GM18498 (cell line): ENCODE measurements around the gene TP53AIP1.

Source experiments
- ATAC-seq: cut with Tn5 transposase; IDR thresholded peaks from one replicate; pipeline ENCODE4 v1.9.1; 2021; ENCODE audit warnings: mild to moderate bottlenecking, moderate library complexity; ENCODE audit not compliant: unreplicated experiment

TP53AIP1 gene

DNA sequence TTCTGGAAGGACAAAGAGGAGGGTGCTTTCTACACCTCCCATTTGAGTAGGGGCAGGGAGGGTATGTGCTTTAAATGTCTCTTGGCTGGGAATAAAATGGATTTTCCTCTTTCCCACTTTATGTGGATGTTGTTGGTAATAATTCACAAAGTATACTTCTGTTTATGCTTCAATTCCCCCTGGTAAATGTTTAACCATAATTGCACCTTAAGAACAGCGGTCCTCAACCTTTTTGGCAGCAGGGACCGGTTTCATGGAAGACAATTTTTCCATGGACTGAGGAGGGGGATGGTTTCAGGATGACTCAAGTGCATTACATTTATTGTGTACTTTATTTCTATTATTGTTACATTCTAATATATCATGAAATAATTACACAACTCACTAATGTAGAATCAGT lies 4.0 kb upstream of the TP53AIP1 start:
- ATAC-seq: no peak

DNA sequence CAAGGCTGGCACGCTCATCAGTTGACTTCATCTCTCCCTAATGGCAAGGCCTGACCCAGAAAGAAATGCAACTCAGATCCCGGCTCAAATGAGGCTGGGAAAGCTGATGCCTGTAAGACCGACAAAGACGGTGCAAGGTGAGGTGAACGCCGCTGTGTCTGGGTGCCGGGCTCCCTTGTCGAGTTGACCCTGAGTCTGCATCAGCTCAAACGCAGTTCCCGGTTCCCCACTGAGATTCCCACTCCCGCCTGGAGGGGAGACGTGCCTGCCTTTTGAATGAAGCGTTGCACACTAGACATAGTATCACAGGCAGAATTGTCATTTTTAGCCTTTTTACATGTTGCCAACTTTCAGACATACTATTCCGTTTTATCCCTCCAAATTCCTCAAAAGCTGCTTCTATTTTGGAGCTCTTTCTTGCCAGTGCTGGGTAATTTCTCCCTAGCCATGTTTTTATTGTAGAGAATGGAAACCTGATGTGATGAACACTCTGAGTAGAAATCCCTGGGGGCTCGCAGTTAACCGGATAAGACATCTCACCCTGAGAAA lies 831 bp upstream of the TP53AIP1 start:
- ATAC-seq: no peak

DNA sequence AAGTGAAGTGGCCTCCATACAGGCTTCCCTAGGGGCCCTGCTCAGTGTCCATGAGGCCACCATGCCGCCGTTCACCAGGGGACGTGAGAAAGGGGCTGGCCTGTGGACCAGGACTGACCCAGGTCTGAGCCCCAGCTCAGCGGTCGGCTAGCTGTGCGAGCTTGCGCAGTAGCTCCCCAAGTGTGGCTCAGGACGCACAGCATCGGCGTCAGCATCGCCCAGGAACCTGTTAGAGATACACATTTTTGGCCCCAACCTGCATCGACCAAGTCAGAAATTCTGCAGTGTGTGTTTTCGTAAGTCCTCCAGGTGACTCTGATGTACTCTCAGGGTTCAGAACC lies 429 bp downstream of the TP53AIP1 start:
- no peak for ATAC-seq

DNA sequence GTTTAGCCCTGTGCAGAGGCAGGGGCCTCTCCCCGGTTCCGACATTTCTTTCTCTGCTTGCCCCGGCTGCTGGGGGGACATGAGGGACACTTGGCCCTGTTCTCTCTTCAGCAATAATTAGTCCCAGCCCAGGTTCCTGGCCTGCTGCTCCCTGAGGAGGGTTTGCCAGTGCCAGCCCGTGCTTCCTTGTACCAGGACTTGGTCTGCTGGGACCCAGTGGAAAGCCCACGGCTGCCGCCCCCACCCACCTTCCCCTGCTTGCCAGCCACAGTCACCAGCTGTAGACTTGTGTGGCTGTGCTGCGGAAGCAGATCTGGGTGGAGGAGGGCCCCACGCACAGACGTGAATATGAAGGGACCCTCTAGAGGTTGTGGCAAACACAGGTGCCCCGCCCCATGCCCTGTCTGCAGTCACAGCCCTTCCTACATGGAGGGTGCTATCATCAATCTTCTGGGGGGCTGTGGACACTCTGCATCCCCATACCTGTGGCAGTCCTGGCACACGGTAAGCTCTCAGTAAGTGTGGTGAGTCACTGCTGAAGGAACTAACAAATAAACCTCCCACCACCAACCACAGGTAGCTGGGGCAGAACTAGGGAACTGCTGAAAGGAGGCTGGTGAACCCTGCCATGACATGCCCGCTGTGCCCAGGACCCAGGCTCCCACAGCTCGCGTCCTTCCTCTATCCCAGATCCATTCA lies 949 bp downstream of the TP53AIP1 start:
- no peak for ATAC-seq

DNA sequence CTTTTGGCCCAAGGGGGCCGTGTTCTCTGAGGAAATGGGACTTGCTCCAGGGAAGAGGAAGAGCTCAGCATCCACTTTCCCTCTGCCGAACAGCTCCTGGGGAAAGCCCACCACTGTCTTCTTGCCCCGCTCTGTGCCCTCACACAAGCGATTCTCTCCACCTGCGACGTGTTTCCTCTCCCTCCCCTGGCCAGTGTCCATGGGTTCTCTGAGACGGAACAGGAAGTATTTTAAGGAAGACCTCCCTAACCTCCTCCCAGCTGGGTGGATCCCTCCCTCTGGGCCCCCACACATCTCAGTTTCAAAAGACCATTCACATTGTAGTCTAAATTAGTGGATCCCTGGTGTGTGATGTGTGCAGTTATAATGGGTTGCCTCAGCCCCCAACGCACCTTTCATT lies 1.6 kb downstream of the TP53AIP1 start:
- no peak for ATAC-seq

DNA sequence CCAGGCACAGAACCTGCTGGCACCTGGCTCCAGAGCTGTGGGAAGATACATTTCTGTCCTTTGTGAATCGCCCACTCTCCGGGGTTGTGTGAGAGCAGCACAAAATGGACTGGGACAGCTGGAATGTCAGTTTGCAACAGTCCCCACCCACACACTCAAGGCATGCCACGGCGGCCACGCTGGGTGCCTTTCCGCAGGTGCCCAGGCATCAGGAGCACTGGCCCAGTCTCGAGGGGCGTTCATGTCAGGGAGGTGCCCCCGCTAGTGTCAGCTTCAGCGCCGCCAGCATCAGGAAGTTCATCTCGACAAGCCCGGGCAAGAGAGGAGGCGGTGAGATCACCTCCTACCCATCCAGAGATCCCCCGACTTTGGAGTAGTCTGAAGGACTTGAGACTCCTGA lies 2.1 kb downstream of the TP53AIP1 start:
- no peak for ATAC-seq

DNA sequence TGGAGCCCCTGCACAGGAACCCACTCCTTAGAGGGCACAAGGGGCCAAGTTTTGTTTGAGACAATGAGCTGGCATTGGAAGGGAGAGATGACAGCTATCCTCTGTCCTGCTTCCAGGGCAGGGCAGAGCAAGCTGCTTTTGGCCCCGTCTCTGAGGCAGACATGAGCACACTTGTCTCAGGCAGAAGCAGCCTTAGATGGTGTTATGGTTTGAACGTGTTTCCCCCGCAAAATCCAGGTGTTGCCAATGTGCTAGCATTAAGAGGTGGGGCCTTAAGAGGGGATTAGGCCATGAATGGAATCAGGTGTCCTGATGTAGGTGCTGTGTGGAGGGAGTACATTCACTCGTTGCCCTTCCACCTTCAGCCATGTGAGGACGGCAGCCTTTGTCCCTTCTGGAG lies 2.5 kb downstream of the TP53AIP1 start:
- no peak for ATAC-seq

DNA sequence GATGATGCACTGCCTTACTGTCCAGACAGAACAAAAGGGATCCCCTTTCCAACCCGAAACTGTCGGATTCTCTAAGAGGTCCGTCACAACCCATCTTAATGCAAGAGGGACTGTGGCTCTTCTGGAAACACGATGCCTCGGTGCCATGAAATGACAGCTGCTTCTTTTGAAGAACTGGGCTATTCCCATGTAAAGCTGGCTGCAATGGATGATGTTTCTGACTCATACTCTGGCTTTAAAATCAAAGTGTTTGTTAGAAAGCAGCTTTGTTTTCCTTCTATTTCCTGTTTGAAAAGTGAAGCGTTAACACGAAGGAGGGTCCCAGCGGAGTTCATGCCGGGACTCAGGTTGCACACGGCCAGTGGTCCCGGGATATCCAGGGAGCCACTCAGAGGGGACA lies 3.1 kb downstream of the TP53AIP1 start:
- ATAC-seq: no peak

DNA sequence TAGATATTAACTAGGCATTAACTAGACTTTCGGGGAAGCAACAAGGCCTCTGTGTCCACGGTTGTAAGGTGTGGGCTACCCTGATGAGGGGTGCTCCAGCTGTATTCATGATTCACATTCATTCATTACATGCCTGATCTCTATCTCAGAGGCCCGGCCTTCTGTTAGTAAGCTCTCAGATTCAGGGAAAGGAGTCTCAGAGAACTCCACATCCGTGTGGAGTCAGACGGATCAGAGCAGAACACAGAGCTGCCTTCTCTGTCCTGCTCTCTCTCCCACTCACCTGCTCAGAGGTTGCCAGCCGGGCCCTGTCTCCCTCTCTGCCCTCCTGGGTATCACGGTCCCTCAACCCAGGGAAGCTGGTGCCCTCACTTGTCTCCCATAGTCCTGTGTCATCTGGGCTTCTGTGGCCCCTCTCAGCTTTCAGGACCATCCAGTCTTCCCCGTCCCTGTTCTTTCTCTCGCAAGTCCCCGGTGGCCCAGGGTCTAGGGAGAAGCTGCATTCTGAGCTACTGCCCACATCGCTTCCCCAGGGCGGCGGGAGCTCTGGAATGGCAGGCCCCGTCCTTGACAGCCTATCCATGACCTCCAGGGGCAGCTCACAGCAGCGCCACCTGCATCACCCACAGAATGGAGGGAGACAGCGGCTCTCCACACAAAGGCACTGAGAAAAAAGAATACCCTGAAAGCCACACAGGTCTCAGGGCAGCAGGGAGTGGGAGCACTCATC lies 4.3 kb downstream of the TP53AIP1 start:
- ATAC-seq: no peak

DNA sequence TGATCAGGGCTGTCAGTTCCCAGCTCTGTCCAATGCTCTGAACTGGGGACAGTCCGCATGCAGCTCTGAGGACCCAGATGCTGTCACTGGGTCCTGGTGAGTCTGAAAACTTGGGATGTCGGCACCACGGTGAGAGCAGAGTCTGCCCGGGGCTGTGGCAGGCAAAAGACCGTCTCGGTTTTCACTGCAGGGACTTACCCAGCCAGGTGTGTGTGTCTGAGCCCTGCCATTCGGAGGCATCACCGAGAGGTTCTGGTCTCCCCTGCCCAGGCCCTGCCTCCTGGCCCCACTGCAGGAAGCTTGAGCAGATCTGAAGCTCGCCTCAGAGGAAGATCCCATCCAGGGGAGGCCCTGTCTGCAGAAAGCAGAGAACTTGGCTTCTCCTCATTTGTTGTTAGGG lies 5.2 kb downstream of the TP53AIP1 start:
- no peak for ATAC-seq

DNA sequence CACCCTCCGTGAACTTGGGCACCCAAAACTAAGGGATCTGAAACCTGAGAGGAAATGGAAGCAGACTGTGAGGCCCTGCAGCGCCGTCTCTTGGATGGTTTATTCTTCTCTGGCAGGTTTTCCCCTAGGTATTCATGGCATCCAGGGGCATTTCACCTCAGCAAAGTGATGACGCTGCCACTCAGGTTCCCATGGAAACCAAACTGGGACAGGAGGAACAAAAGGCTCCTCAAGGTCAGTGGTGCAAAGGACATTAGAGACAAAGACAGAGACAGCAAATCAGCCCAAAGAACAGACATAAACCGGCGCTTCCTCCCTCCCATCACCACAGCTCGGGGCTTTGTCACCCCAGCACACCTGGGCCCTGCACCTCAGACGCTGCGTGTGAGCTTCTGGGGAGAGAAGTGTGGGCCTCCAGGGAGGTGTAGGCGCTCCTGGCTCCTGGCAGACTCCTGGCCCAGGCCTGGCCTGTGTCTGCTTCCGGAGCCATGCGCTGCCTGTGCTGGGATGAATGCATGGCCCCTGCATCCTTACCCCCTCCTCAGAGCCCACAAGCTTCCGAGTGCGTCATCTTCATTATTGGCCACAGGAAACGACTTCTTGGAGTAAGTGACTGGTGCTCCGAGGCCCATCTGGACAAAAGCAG lies 5.9 kb downstream of the TP53AIP1 start:
- no peak for ATAC-seq

DNA sequence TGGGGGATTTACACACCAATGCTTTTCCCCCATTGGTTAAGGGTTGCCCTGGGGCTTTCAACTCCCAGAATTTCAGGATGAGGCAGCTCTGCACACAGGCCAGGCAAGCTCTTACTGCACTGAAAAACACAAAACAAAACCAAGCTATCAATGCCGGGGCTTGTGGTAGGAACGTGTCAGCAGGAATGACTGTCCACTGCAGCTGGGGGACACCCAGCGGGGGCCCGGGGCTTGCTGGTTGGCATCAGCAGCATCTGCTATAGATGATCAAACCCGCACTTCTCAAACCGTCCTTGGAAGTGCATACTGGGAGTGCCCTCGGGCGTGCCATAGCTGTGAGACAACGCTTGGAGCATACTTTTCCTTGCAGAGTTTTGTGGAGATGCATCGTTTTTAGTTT lies 7.7 kb downstream of the TP53AIP1 start:
- ATAC-seq: no peak

DNA sequence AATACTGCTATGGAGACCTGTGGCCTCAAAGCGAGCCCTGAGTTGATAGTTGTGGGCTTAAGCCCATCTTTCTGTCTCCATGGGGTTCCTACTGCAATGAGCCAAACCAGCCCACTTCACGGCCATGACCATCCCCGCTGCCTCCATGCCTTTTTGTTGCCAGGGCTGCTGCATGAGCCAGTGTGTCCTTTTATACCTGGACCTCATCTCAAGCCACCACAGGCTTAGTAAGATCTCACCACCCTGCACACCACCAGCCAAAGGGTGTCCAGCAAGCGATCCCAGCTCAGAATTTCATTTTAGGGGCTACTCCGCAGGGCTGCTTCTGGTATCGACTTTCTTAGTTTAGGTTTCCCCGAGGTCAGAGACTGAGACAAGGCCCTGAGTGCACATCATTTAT lies 8.3 kb downstream of the TP53AIP1 start:
- ATAC-seq: no peak

DNA sequence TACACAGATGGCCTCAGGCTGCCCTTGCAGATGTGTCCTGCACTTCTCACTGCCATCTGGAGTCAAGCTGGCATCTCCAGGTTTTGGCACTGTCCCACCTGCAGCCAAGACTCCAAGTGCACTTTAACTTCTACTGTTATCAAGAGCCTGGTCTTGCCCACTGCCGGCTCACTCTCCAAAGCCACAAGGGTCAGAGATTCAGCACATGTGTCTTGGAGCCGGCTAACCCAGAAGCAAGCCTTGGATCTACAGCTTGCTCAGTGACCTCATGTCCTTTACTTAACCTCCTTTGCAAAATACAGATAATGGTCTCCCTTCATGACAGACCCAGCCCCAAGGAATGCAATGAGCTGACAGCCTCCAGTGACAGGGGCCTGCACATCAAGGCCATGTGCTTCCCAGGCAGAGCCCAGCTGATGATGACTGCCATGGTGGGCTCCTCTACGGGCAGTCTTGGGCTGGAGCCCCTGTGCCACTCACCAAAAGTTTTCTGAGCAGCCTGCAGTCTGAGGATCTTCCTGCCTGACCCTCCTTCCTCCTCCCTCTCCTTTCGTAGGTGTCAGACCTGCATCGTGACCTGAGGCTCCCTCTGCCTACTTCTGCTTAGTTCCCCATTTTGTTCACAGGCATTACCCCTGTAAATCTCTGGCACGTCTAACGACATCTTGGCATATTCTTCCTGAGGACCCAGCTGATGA lies 9.0 kb downstream of the TP53AIP1 start:
- no peak for ATAC-seq

DNA sequence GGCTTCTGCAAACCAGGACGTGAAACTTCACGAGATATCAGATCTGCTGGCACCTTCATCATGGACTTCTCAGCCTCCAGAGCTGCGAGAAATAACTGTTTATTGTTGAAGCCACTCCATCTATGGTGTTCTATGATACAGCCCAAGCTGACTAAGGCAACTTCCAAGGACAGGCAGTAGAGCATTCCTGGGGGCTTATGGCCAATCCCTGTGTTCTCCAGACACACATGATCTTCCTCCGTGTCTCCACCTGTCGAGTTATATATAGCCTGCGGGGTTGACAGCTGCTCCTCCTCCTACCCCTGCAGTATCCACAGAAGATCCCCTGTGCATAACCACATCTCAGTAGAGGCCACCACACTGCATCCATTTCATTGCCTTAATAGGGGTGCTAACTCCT lies 11.0 kb downstream of the TP53AIP1 start:
- ATAC-seq: no peak

DNA sequence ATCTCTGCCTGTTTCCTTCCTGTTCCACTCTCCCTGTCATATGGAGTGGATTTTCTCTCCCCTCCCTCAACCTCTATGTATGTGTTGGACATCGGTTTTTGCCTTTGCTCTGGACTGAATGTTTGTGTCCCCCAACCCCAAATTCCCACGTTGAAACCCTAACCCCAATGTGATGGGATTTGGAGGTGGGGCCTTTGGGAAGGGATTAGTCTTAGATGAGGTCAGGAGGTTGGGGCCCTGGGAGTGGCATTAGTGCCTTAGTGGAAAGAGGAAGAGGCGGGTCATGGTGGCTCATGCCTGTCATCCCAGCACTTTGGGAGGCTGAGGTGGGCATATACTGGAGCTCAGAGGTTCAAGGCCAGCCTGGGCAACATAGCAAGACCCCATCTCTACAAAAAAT lies 11.6 kb downstream of the TP53AIP1 start:
- no peak for ATAC-seq

DNA sequence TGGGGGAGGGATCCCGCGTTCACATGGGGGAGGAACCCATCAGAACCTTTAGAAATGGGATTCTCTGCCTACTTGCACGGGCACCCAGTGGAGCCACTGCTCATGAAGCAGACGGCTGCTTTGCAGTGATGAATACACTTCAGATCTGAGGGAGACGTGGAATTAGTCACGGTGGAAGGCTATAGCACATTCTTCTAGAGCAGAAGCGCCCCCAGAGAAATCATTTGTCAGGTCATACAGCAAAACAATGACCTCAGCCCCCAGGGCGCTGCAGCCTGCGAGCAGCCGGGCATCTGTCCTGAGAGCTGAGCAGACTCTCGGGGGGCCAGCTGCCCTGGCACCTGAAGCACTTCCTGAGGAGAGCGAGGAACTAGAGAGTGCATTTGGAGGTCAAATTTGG lies 12.7 kb downstream of the TP53AIP1 start:
- ATAC-seq: no peak

DNA sequence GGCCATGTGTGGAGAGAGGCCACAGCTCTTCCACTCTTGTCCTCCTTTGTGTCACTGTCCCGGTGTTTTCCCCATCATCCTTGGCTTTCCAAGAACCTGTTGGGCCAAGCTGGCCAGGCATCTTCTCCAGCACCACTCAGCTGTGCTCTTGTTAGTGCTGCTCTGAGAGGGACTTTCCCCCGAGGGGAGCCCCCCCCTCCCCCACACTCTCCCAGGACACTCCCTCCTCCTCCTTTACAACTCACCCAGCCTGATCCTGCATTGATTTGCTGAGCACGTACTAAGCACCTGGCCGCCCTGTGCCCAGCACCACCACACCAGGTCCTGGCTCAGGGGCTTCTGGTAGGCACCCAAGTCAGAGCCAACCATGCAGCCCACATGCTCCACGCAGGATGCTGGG lies 13.2 kb downstream of the TP53AIP1 start:
- no peak for ATAC-seq

DNA sequence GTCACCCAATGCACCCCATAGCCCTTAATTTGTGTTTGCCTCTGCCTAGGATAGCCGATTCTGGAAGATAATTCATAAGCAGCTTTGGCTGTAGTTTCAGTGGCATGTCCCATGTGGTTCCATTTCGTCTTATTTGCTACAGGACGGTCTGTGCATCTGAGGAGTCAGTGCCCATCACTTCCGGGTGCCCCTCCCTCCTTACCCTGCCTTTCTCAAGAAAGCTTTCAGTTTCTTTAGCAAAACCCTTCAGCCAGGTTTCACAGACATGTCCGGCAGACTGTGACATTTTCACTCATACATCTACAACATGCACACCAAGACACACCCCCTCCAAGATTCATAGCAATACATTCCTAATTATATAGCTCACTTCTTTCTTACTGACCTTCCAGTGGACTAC lies 14.3 kb downstream of the TP53AIP1 start:
- ATAC-seq: peak; percentile 99

DNA sequence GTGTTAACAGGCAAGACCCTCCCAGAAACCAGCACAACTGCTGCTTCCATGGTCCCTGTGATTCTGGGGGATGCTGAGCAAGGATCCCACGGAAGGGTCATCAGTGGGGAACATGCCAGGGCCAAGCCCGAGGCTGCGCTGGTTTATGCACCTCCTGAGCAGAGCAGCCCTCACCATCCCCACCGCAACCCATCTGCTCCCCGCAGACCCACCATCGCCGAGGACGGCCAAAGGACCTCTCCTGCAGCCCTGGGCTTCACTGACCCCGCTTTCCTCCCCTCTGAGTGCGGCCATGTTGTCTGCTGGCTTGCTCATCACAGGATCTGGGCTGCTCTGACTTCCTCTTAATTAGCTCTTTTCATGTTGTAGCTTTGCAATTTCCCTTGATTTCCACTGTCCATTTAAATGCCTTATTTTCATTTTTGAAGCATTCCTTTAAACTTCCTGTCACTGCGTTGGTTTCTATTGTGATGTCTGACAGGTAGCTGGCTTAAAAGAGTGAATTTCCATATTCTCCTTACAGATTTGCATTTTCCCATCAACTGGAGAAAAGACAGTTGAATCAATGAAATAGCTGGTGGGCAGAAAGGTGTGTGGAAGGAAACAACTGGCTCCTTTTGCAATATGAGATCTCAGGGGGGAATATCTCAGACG lies 14.9 kb downstream of the TP53AIP1 start:
- no peak for ATAC-seq

DNA sequence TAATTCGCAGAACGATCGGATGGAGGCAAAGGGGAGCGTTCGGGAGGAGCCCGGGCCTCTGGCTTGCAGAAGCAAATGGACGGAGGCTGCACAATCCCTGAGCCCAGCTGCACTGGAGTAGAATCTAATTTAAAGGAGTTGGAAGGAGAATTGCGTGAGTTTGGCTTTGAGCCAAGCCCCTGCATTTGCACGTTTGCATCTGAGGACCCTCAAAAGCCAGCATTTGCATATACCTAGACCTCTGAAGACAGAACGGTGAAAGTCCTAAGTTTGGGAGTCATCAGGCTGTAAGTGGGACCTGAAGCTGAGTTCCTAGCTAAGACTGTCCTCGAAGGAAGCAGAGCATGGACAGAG lies 15.6 kb downstream of the TP53AIP1 start:
- ATAC-seq: no peak
